Measurements from ENCODE around the gene MLH3. TPM values are rescaled to one million over a fixed set of nuclear protein-coding genes. Genes with fewer than 3 reads are reported as not detected.

MLH3 gene
- total RNA-seq, 1 experiment from 2014 or later = 48.7 TPM

DNA sequence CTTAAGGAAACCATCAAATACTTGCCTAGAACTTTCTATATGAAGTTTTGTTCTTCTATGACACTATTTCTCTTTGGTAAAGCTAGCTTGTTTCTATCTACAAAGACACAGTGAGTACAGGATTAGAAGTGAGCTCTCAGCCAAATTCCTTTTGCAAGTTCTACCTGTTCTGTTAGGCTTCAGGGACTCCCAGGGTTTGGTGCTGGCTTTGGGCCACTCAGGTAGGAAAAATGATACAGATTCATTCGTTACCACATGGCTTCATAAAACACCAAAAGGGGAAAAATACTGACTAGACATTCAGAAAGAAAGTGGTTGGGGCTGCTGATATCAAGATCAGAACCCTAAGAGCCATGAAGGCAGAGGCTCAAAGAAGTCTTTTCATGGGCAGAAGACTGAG lies 32.0 kb upstream of the MLH3 start:
- peaks cover 21% of the 10 kb centered on the region; the same call in 1 of the 2 replicates for H3F3A ChIP-seq (ENCODE audit: insufficient read depth, low read depth)
- TF ChIP-seq, protein P1, sequence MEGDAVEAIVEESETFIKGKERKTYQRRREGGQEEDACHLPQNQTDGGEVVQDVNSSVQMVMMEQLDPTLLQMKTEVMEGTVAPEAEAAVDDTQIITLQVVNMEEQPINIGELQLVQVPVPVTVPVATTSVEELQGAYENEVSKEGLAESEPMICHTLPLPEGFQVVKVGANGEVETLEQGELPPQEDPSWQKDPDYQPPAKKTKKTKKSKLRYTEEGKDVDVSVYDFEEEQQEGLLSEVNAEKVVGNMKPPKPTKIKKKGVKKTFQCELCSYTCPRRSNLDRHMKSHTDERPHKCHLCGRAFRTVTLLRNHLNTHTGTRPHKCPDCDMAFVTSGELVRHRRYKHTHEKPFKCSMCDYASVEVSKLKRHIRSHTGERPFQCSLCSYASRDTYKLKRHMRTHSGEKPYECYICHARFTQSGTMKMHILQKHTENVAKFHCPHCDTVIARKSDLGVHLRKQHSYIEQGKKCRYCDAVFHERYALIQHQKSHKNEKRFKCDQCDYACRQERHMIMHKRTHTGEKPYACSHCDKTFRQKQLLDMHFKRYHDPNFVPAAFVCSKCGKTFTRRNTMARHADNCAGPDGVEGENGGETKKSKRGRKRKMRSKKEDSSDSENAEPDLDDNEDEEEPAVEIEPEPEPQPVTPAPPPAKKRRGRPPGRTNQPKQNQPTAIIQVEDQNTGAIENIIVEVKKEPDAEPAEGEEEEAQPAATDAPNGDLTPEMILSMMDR (conservative IDR thresholded peaks at IDR 0.05) = no peak
- TF ChIP-seq EZH2 (IDR thresholded peaks at IDR 0.05; ENCODE audit: low read depth) = no peak
- ChIA-PET POLR2A (ENCODE audit: unreplicated experiment) (no interaction called here), CTCF (interaction anchor here (0.7 to 2.2 kb wide), 4 partner anchors 139 to 223 kb away, joined by 3 to 7 read pairs (median 4); no protein-coding TSS in a partner anchor)
- H3K9me2 ChIP-seq (ENCODE audit: insufficient read depth) = no peaks in the 10 kb centered on the region
- H3K4me2 ChIP-seq = no peak overlapping the region
- DNase-seq = no peak
- no peaks in the 10 kb centered on the region for H3K79me2 ChIP-seq (ENCODE audit: low read depth)
- no peaks in the 10 kb centered on the region for H3K9me3 ChIP-seq (ENCODE audit: insufficient read depth, low read depth)
- peaks cover 61% of the 10 kb centered on the region for H3K36me3 ChIP-seq (ENCODE audit: low read depth)
- peaks cover 4% of the 10 kb centered on the region; the same call in 1 of the 2 replicates for H4K20me1 ChIP-seq (ENCODE audit: insufficient read depth)
- no TSS peak for BruUV-seq (replicated peaks)
- H3K27me3 ChIP-seq (ENCODE audit: insufficient read depth, low read depth) = no peaks in the 10 kb centered on the region
- no peak overlapping the region for H3K27ac ChIP-seq
- H2AFZ ChIP-seq = no peak overlapping the region
- no peaks in the 10 kb centered on the region for H3K4me1 ChIP-seq (replicated peaks; ENCODE audit: insufficient read depth)
- intact Hi-C loops (cut with micrococcal nuclease; ENCODE audit: unreplicated experiment) = loop anchor here (10.0 kb wide), 2 partner anchors 478 to 968 kb away; no protein-coding TSS in a partner anchor
- no peak overlapping the region for H3K4me3 ChIP-seq

DNA sequence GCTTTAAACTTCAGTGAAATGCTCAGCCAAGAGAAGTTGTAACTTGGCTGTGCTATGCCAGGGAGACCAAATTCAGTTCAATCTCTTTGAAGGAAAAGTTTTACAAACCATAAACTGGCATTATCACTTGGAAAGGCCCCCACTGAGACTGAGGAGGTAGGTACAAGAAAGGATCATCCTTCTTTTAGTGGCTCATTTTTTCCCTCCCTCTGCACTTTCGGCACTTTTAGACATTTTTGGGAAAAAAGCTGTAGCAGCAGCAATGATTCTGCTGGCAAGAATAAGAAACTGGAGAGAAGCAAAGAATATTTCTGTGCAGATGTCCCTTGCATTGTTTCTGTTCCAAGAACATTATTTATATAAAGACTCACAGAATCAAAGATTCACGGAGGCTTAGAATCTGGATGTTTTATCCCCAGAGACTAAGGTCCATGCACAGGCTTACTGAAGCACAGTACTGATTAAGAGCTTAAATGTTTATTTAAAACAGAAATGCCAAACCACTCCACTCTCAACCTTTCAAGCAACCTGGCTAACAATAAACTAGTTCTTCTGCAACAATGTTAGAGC lies 30.5 kb upstream of the MLH3 start:
- no peak for DNase-seq
- no TSS peak for BruUV-seq (replicated peaks)
- Histone ChIP-seq H3K79me2 (ENCODE audit: low read depth) (no peaks in the 10 kb centered on the region), H3K9me3 (ENCODE audit: insufficient read depth, low read depth) (no peaks in the 10 kb centered on the region), H3K27ac (no peak overlapping the region), H3K36me3 (ENCODE audit: low read depth) (peaks cover 46% of the 10 kb centered on the region), H3K4me3 (no peak overlapping the region), H3K4me1 (replicated peaks; ENCODE audit: insufficient read depth) (no peaks in the 10 kb centered on the region), H2AFZ (no peak overlapping the region), H3F3A (ENCODE audit: insufficient read depth, low read depth) (peaks cover 24% of the 10 kb centered on the region; the same call in 1 of the 2 replicates), H4K20me1 (ENCODE audit: insufficient read depth) (no peaks in the 10 kb centered on the region), H3K9me2 (ENCODE audit: insufficient read depth) (no peaks in the 10 kb centered on the region), H3K27me3 (ENCODE audit: insufficient read depth, low read depth) (no peaks in the 10 kb centered on the region), H3K4me2 (no peak overlapping the region)
- intact Hi-C loops (cut with micrococcal nuclease; ENCODE audit: unreplicated experiment) = loop anchor here (10.0 kb wide), 2 partner anchors 477 to 967 kb away; no protein-coding TSS in a partner anchor
- TF ChIP-seq, protein P1 (conservative IDR thresholded peaks at IDR 0.05) = no peak
- no peak for TF ChIP-seq EZH2 (IDR thresholded peaks at IDR 0.05; ENCODE audit: low read depth)
- ChIA-PET POLR2A (ENCODE audit: unreplicated experiment) (interaction anchor here (0.6 to 0.7 kb wide), 2 partner anchors 98 to 805 kb away, joined by 6 read pairs; no protein-coding TSS in a partner anchor), CTCF (interaction anchor here (1.0 to 2.2 kb wide), 2 partner anchors 52 to 176 kb away, joined by 3 to 5 read pairs; no protein-coding TSS in a partner anchor)

DNA sequence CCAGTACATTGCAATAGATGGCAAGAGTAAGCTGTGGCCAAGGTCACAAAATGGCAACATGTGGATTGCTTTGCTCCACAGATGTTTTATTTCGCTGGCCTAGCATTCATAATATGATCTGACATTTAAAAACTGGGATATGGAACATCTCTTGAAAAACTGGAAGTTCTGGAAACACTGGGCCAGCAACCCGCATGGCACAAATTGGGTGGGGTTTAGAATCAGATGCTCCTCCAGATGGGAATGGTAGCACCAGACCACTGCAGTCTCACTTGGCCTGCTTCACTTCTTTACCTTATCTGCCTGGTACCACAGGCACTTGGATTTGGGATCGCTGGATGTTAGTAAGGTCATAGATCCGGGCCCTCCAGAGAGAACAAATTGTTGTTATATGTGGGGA lies 28.3 kb upstream of the MLH3 start:
- Histone ChIP-seq H3K9me3 (ENCODE audit: insufficient read depth, low read depth) (no peaks in the 10 kb centered on the region), H3K4me1 (replicated peaks; ENCODE audit: insufficient read depth) (no peaks in the 10 kb centered on the region), H3K79me2 (ENCODE audit: low read depth) (no peaks in the 10 kb centered on the region), H3K4me2 (no peak overlapping the region), H4K20me1 (ENCODE audit: insufficient read depth) (no peaks in the 10 kb centered on the region), H3K4me3 (no peak overlapping the region), H3F3A (ENCODE audit: insufficient read depth, low read depth) (peaks cover 24% of the 10 kb centered on the region; the same call in 1 of the 2 replicates), H3K27me3 (ENCODE audit: insufficient read depth, low read depth) (no peaks in the 10 kb centered on the region), H2AFZ (no peak overlapping the region), H3K36me3 (ENCODE audit: low read depth) (peaks cover 28% of the 10 kb centered on the region; the same call in 1 of the 2 replicates), H3K9me2 (ENCODE audit: insufficient read depth) (no peaks in the 10 kb centered on the region), H3K27ac (no peak overlapping the region)
- POLR2A ChIA-PET (ENCODE audit: unreplicated experiment) = no interaction called here
- TF ChIP-seq, protein P1 (conservative IDR thresholded peaks at IDR 0.05) = no peak
- TF ChIP-seq EZH2 (IDR thresholded peaks at IDR 0.05; ENCODE audit: low read depth) = no peak
- no peak for DNase-seq
- intact Hi-C loops (cut with micrococcal nuclease; ENCODE audit: unreplicated experiment) = no loop called here
- CTCF ChIA-PET = interaction anchor here (0.8 to 1.7 kb wide), 2 partner anchors 9 to 16 kb away, joined by 4 to 5 read pairs; partner anchors contain the start of gene ACYP1
- BruUV-seq (replicated peaks) = no TSS peak

Measured in PC-9 (cell line).